ENCODE data around the gene CPSF4L.

CPSF4L gene

GRCh38 chr17:73234736-73235135, 26.9 kb downstream of the CPSF4L start:
- Mint-ChIP-seq H3K27ac (no peak overlapping the region), H3K9me3 (no peaks in the 10 kb centered on the region), H3K36me3 (ENCODE audit: low read depth) (peaks cover 36% of the 10 kb centered on the region), H3K27me3 (no peaks in the 10 kb centered on the region), H3K4me3 (no peak overlapping the region), H3K4me1 (ENCODE audit: low read depth) (peaks cover 61% of the 10 kb centered on the region)

- H3K4me1 Mint-ChIP-seq (ENCODE audit: low read depth) = peaks cover 67% of the 10 kb centered on the region
Measured at GRCh38 chr17:73232587-73233373, 28.9 kb downstream of the CPSF4L start.

GRCh38 chr17:73231841-73232586, 29.7 kb downstream of the CPSF4L start:
- Mint-ChIP-seq H3K27me3 (no peaks in the 10 kb centered on the region), H3K4me3 (peak overlapping the region; percentile 97), H3K4me1 (ENCODE audit: low read depth) (peaks cover 68% of the 10 kb centered on the region), H3K27ac (peak overlapping the region; percentile 98), H3K9me3 (no peaks in the 10 kb centered on the region), H3K36me3 (ENCODE audit: low read depth) (peaks cover 28% of the 10 kb centered on the region)

More at GRCh38 chr17:73232587-73233373, 28.9 kb downstream of the CPSF4L start:
- H3K4me3 Mint-ChIP-seq = peak overlapping the region; percentile 97
- H3K9me3 Mint-ChIP-seq = no peaks in the 10 kb centered on the region
- H3K27ac Mint-ChIP-seq = peak overlapping the region; percentile 98
- no peaks in the 10 kb centered on the region for H3K27me3 Mint-ChIP-seq
- H3K36me3 Mint-ChIP-seq (ENCODE audit: low read depth) = peaks cover 29% of the 10 kb centered on the region

- no peaks in the 10 kb centered on the region for H3K27me3 Mint-ChIP-seq
- H3K27ac Mint-ChIP-seq = peak overlapping the region; percentile 81
- H3K9me3 Mint-ChIP-seq = no peaks in the 10 kb centered on the region
- H3K36me3 Mint-ChIP-seq (ENCODE audit: low read depth) = peaks cover 25% of the 10 kb centered on the region
- peaks cover 69% of the 10 kb centered on the region for H3K4me1 Mint-ChIP-seq (ENCODE audit: low read depth)
- H3K4me3 Mint-ChIP-seq = peak overlapping the region; percentile 97
Measured at GRCh38 chr17:73231395-73231794, 30.3 kb downstream of the CPSF4L start.

- peaks cover 17% of the 10 kb centered on the region for H3K36me3 Mint-ChIP-seq (ENCODE audit: low read depth)
- no peaks in the 10 kb centered on the region for H3K27me3 Mint-ChIP-seq
- H3K9me3 Mint-ChIP-seq = no peaks in the 10 kb centered on the region
- peaks cover 70% of the 10 kb centered on the region for H3K4me1 Mint-ChIP-seq (ENCODE audit: low read depth)
- H3K4me3 Mint-ChIP-seq = peak overlapping the region; percentile 97
- H3K27ac Mint-ChIP-seq = peak overlapping the region; percentile 31
Measured at GRCh38 chr17:73230088-73230487, 31.6 kb downstream of the CPSF4L start.

GRCh38 chr17:73228748-73229236, 32.9 kb downstream of the CPSF4L start:
- Mint-ChIP-seq H3K36me3 (ENCODE audit: low read depth) (peaks cover 17% of the 10 kb centered on the region), H3K9me3 (no peaks in the 10 kb centered on the region), H3K27me3 (no peaks in the 10 kb centered on the region), H3K27ac (peak overlapping the region; percentile 23), H3K4me3 (no peak overlapping the region), H3K4me1 (ENCODE audit: low read depth) (peaks cover 71% of the 10 kb centered on the region)

- Mint-ChIP-seq H3K36me3 (ENCODE audit: low read depth) (peaks cover 17% of the 10 kb centered on the region), H3K4me1 (ENCODE audit: low read depth) (peaks cover 63% of the 10 kb centered on the region), H3K4me3 (peak overlapping the region; percentile 57), H3K9me3 (no peaks in the 10 kb centered on the region), H3K27ac (no peak overlapping the region), H3K27me3 (no peaks in the 10 kb centered on the region)
Measured at GRCh38 chr17:73227944-73228343, 33.7 kb downstream of the CPSF4L start.

GRCh38 chr17:73227379-73227778, 34.3 kb downstream of the CPSF4L start:
- H3K4me1 Mint-ChIP-seq (ENCODE audit: low read depth) = peaks cover 62% of the 10 kb centered on the region
- peak overlapping the region; percentile 57 for H3K4me3 Mint-ChIP-seq
- no peaks in the 10 kb centered on the region for H3K9me3 Mint-ChIP-seq
- peak overlapping the region; percentile 32 for H3K27ac Mint-ChIP-seq
- H3K36me3 Mint-ChIP-seq (ENCODE audit: low read depth) = peaks cover 18% of the 10 kb centered on the region
- no peaks in the 10 kb centered on the region for H3K27me3 Mint-ChIP-seq

- H3K36me3 Mint-ChIP-seq (ENCODE audit: low read depth) = peaks cover 21% of the 10 kb centered on the region
- H3K4me1 Mint-ChIP-seq (ENCODE audit: low read depth) = peaks cover 62% of the 10 kb centered on the region
- H3K27ac Mint-ChIP-seq = peak overlapping the region; percentile 3
- no peaks in the 10 kb centered on the region for H3K27me3 Mint-ChIP-seq
- H3K9me3 Mint-ChIP-seq = no peaks in the 10 kb centered on the region
- H3K4me3 Mint-ChIP-seq = peak overlapping the region; percentile 25
Measured at GRCh38 chr17:73226556-73227172, 35.0 kb downstream of the CPSF4L start.

- peaks cover 27% of the 10 kb centered on the region for H3K36me3 Mint-ChIP-seq (ENCODE audit: low read depth)
- no peaks in the 10 kb centered on the region for H3K27me3 Mint-ChIP-seq
- peaks cover 45% of the 10 kb centered on the region for H3K4me1 Mint-ChIP-seq (ENCODE audit: low read depth)
- peak overlapping the region; percentile 18 for H3K27ac Mint-ChIP-seq
- no peaks in the 10 kb centered on the region for H3K9me3 Mint-ChIP-seq
- H3K4me3 Mint-ChIP-seq = no peak overlapping the region
Measured at GRCh38 chr17:73224663-73225305, 36.9 kb downstream of the CPSF4L start.

- peaks cover 27% of the 10 kb centered on the region for H3K36me3 Mint-ChIP-seq (ENCODE audit: low read depth)
- no peak overlapping the region for H3K4me3 Mint-ChIP-seq
- H3K27me3 Mint-ChIP-seq = no peaks in the 10 kb centered on the region
- no peaks in the 10 kb centered on the region for H3K9me3 Mint-ChIP-seq
- no peak overlapping the region for H3K27ac Mint-ChIP-seq
- H3K4me1 Mint-ChIP-seq (ENCODE audit: low read depth) = peaks cover 41% of the 10 kb centered on the region
Measured at GRCh38 chr17:73224237-73224636, 37.4 kb downstream of the CPSF4L start.

- Mint-ChIP-seq H3K4me3 (no peak overlapping the region), H3K4me1 (ENCODE audit: low read depth) (peaks cover 36% of the 10 kb centered on the region), H3K36me3 (ENCODE audit: low read depth) (peaks cover 23% of the 10 kb centered on the region), H3K9me3 (no peaks in the 10 kb centered on the region), H3K27me3 (no peaks in the 10 kb centered on the region), H3K27ac (no peak overlapping the region)
Measured at GRCh38 chr17:73223626-73224230, 38.0 kb downstream of the CPSF4L start.

- Mint-ChIP-seq H3K4me1 (ENCODE audit: low read depth) (peaks cover 44% of the 10 kb centered on the region), H3K36me3 (ENCODE audit: low read depth) (peaks cover 36% of the 10 kb centered on the region), H3K27ac (no peak overlapping the region), H3K27me3 (no peaks in the 10 kb centered on the region), H3K4me3 (no peak overlapping the region), H3K9me3 (no peaks in the 10 kb centered on the region)
Measured at GRCh38 chr17:73215447-73215846, 46.2 kb downstream of the CPSF4L start.

GRCh38 chr17:73214851-73215250, 46.8 kb downstream of the CPSF4L start:
- no peaks in the 10 kb centered on the region for H3K27me3 Mint-ChIP-seq
- no peak overlapping the region for H3K4me3 Mint-ChIP-seq
- H3K36me3 Mint-ChIP-seq (ENCODE audit: low read depth) = peaks cover 35% of the 10 kb centered on the region
- H3K27ac Mint-ChIP-seq = no peak overlapping the region
- H3K4me1 Mint-ChIP-seq (ENCODE audit: low read depth) = peaks cover 50% of the 10 kb centered on the region
- no peaks in the 10 kb centered on the region for H3K9me3 Mint-ChIP-seq
